Panc1 (cell line): ENCODE measurements around the gene AKIRIN2. TPM values are rescaled to one million over a fixed set of nuclear protein-coding genes. Genes with fewer than 3 reads are reported as not detected.
A peak's percentile ranks its signal among the peaks of the same experiment; 100 is the strongest.

Source experiments
- ATAC-seq: fragments of 200-7000 bp; cut with Tn5 transposase; 2 replicates; pipeline ENCODE4 v1.9.1; 2020; ENCODE audit warnings: mild to moderate bottlenecking, moderate library complexity
- BruUV-seq: library from RNA; stranded (reverse); fragments of 400-500 nt; replicated peaks from 2 replicates; lab custom pipeline; 2021; lab: Mats Ljungman, UMichigan
- CTCF ChIA-PET: fragments of 300-600 bp; sonication (Branson Sonifier 250); formaldehyde crosslinking; loops from one replicate; lab custom pipeline; 2022; ENCODE audit warnings: antibody characterized with exemption; lab: Charles Lee
- POLR2A ChIA-PET: fragments of 300-600 bp; sonication (Branson Sonifier 250); formaldehyde crosslinking; loops from one replicate; lab custom pipeline; 2022; ENCODE audit warnings: antibody characterized with exemption; lab: Charles Lee
- DNase-seq: peaks from one replicate; pipeline ENCODE4 v3.0.0-alpha.2; 2010; ENCODE audit warnings: low read depth, low spot score
- H3K27ac ChIP-seq: 2 replicates; pipeline ENCODE4 v1.5.1; 2011; ENCODE audit warnings: mild to moderate bottlenecking, low read length, inconsistent platforms
- H3K27me3 ChIP-seq: fragments of 200-500 bp; sonication (Bioruptor generic); 2 replicates; pipeline ENCODE4 v1.6.0; 2014; ENCODE audit warnings: low read length, inconsistent platforms; ENCODE audit not compliant: control insufficient read depth, insufficient read depth
- H3K36me3 ChIP-seq: fragments of 200-500 bp; sonication (Bioruptor generic); 2 replicates; pipeline ENCODE4 v1.5.1; 2014; ENCODE audit warnings: inconsistent platforms, mild to moderate bottlenecking, low read length, moderate library complexity; ENCODE audit not compliant: control insufficient read depth, insufficient read depth
- H3K4me1 ChIP-seq: 2 replicates; pipeline ENCODE4 v1.5.1; 2011; ENCODE audit warnings: inconsistent platforms, mild to moderate bottlenecking, low read length, moderate library complexity; ENCODE audit not compliant: control insufficient read depth, insufficient read depth
- H3K4me3 ChIP-seq, 2 experiments: 2 replicates each; pipeline ENCODE4 v1.5.1; 2011 to 2012; ENCODE audit warnings: low read depth in 2 of 2, low read length in 2 of 2, mild to moderate bottlenecking in 2 of 2, inconsistent platforms in 1 of 2, moderate library complexity in 1 of 2
- H3K9me3 ChIP-seq: fragments of 200-500 bp; sonication (Bioruptor generic); 2 replicates; pipeline ENCODE4 v1.5.1; 2014; ENCODE audit warnings: low read depth, mild to moderate bottlenecking, inconsistent platforms, low read length, moderate library complexity; ENCODE audit not compliant: control insufficient read depth, insufficient read depth
- CTCF ChIP-seq: fragments of 450-650 bp; IDR thresholded peaks from 2 replicates; pipeline ENCODE4 v1.5.1; 2017; ENCODE audit warnings: mild to moderate bottlenecking
- POLR2AphosphoS5 ChIP-seq: IDR thresholded peaks from 2 replicates; pipeline ENCODE4 v1.6.1; 2012; ENCODE audit warnings: mild to moderate bottlenecking, low read depth, low read length, moderate library complexity
- REST ChIP-seq, 2 experiments: IDR thresholded peaks; 2 replicates each; pipeline ENCODE4 v1.6.1; 2011 to 2012; ENCODE audit warnings: low read depth in 2 of 2, control low read depth in 1 of 2, low read length in 1 of 2, mild to moderate bottlenecking in 1 of 2, moderate library complexity in 1 of 2; ENCODE audit not compliant: insufficient read depth in 1 of 2
- SIN3A ChIP-seq: IDR thresholded peaks from 2 replicates; pipeline ENCODE4 v1.6.1; 2012; ENCODE audit warnings: low read depth, mild to moderate bottlenecking, low read length, moderate library complexity, borderline replicate concordance; ENCODE audit not compliant: insufficient read depth
- TCF7L2 ChIP-seq: IDR thresholded peaks from 2 replicates; pipeline ENCODE4 v1.6.1; 2011; ENCODE audit warnings: mild to moderate bottlenecking, low read depth, low read length, inconsistent platforms
- in situ Hi-C: cut with HindIII; loops from 2 replicates; pipeline ENCODE4 v1.10.0; 2016; ENCODE audit warnings: low sequenced_read_pairs, low pct_unique_long_range_greater_than_20kb
- intact Hi-C: fragments of 100-400 bp; cut with micrococcal nuclease; formaldehyde crosslinking; loops from one replicate; pipeline ENCODE4 v1.10.0; 2022; ENCODE audit not compliant: unreplicated experiment
- total RNA-seq: library from RNA; stranded (reverse); gene quantifications from one replicate; pipeline ENCODE4 v1.2.1, GENCODE V29; 2021; ENCODE audit not compliant: unreplicated experiment

Gene AKIRIN2
- total RNA-seq, 1 experiment from 2014 or later: 47.6 TPM

GRCh38 chr6:87682310-87682709 is 19.7 kb downstream of the AKIRIN2 start:
- intact Hi-C loops (no loop called here), in situ Hi-C loops (no loop called here)
- ChIA-PET CTCF (no interaction called here), POLR2A (no interaction called here)
- DNase-seq (no peak), ATAC-seq (no peak)
- no TSS peak for BruUV-seq
- no peaks in the 10 kb centered on the region for H3K27me3 ChIP-seq
- H3K36me3 ChIP-seq: peaks cover 6% of the 10 kb centered on the region
- 0 out of 2 replicates have a peak, but pooled peaks cover 4% of the 10 kb centered on the region for H3K4me1 ChIP-seq
- TF ChIP-seq SIN3A (no peak), TCF7L2 (no peak), CTCF (no peak), POLR2AphosphoS5 (no peak), REST (IDR thresholded peaks at IDR 0.05; ENCODE audit: insufficient read depth in 1 of 2, low read depth in 2 of 2, low read length in 1 of 2) (no peak)
- no peak overlapping the region for H3K27ac ChIP-seq
- no peak overlapping the region for H3K4me3 ChIP-seq
- H3K9me3 ChIP-seq: no peaks in the 10 kb centered on the region

- ChIA-PET CTCF (no interaction called here), POLR2A (no interaction called here)
- BruUV-seq: TSS peak; percentile 65
- no peaks in the 10 kb centered on the region for H3K27me3 ChIP-seq
- ATAC-seq (no peak), DNase-seq (no peak)
- H3K36me3 ChIP-seq: peaks cover 25% of the 10 kb centered on the region
- no peak overlapping the region for H3K27ac ChIP-seq
- H3K9me3 ChIP-seq: no peaks in the 10 kb centered on the region
- intact Hi-C loops (no loop called here), in situ Hi-C loops (no loop called here)
- peaks cover 6% of the 10 kb centered on the region for H3K4me1 ChIP-seq
- no peak overlapping the region for H3K4me3 ChIP-seq
- TF ChIP-seq TCF7L2 (no peak), REST (IDR thresholded peaks at IDR 0.05; ENCODE audit: insufficient read depth in 1 of 2, low read depth in 2 of 2, low read length in 1 of 2) (no peak), POLR2AphosphoS5 (no peak), CTCF (no peak), SIN3A (no peak)
Observed at GRCh38 chr6:87675004-87675681, 26.9 kb downstream of the AKIRIN2 start.
